A549 (cell line): Measurements from ENCODE around the gene LRP1. TPM values are rescaled to one million over a fixed set of nuclear protein-coding genes. Genes with fewer than 3 reads are reported as not detected.

ENCODE experiments used
- ATAC-seq, 2 experiments: fragments of 200-7000 bp in 1 of 2; fragments of >200 bp in 1 of 2; cut with Nextera tagmentation in 1 of 2; cut with Tn5 transposase in 1 of 2; 3 replicates each; pipeline versions ENCODE4 v1.8.0 to v1.9.1; 2018 to 2020; ENCODE audit warnings: mild to moderate bottlenecking in 1 of 2, moderate library complexity in 1 of 2
- CTCF ChIA-PET: fragments of 300-600 bp; sonication (Branson Sonifier 250); formaldehyde crosslinking; extraction: SDS; loops from one replicate; lab custom pipeline; 2021; ENCODE audit warnings: antibody characterized with exemption, inconsistent platforms; lab: Yijun Ruan, JAX
- POLR2A ChIA-PET: fragments of 350-600 bp; formaldehyde crosslinking; extraction: SDS; loops from one replicate; lab custom pipeline; 2021; ENCODE audit warnings: antibody characterized with exemption, inconsistent platforms; lab: Yijun Ruan, JAX
- DNase-seq, 2 experiments: peaks; one replicate each; pipeline versions ENCODE4 v3.0.0 to v3.0.0-alpha.2; 2011 to 2016; ENCODE audit warnings: low read depth in 1 of 2, low spot score in 1 of 2
- FAIRE-seq: peaks from 2 replicates; lab custom pipeline; 2011; peaks lifted over from hg19 to GRCh38; lab: Jason Lieb, UNC
- H3K27ac ChIP-seq, 2 experiments: fragments of >200 bp; sonication (Bioruptor Twin); formaldehyde crosslinking; 3 replicates each; pipeline ENCODE4 v1.5.1; 2016 to 2017
- H3K4me1 ChIP-seq: fragments of >200 bp; sonication (Bioruptor Twin); formaldehyde crosslinking; 3 replicates; pipeline ENCODE4 v1.6.1; 2016
- H3K4me2 ChIP-seq: fragments of >200 bp; sonication (Bioruptor Twin); formaldehyde crosslinking; 3 replicates; pipeline ENCODE4 v1.6.1; 2016
- H3K4me3 ChIP-seq: fragments of >200 bp; sonication (Bioruptor Twin); formaldehyde crosslinking; 3 replicates; pipeline ENCODE4 v1.5.1; 2016
- H3K9me3 ChIP-seq: fragments of >200 bp; sonication (Bioruptor Twin); formaldehyde crosslinking; 3 replicates; pipeline ENCODE4 v1.6.1; 2016
- CBX8 ChIP-seq: fragments of 200-600 bp; sonication (generic); IDR thresholded peaks from 2 replicates; pipeline ENCODE4 v1.6.1; 2016
- CEBPB ChIP-seq, 2 experiments: fragments of >200 bp in 1 of 2; sonication (Bioruptor Twin) in 1 of 2; formaldehyde crosslinking in 1 of 2; IDR thresholded peaks; 2 replicates each; pipeline ENCODE4 v1.6.1; 2012 to 2016
- HDAC2 ChIP-seq: fragments of 200-600 bp; sonication (generic); IDR thresholded peaks from 2 replicates; pipeline ENCODE4 v1.6.1; 2016
- HEYL ChIP-seq: fragments of 250-450 bp; sonication (Bioruptor Pico); IDR thresholded peaks from 2 replicates; pipeline ENCODE4 v1.8.0; 2021; ENCODE audit warnings: mild to moderate bottlenecking, moderate library complexity
- JUN ChIP-seq, 2 experiments: fragments of >200 bp; sonication (Bioruptor Twin); formaldehyde crosslinking; IDR thresholded peaks; 2 replicates in 1 of 2; 3 replicates in 1 of 2; pipeline ENCODE4 v1.6.1; 2016 to 2017
- JUNB ChIP-seq: fragments of >200 bp; sonication (Bioruptor Twin); formaldehyde crosslinking; IDR thresholded peaks from 2 replicates; pipeline ENCODE4 v1.6.1; 2016
- NPAS2 ChIP-seq: fragments of 250-450 bp; sonication (Bioruptor Pico); IDR thresholded peaks from 2 replicates; pipeline ENCODE4 v1.8.0; 2022; ENCODE audit warnings: mild to moderate bottlenecking, moderate library complexity, borderline replicate concordance
- PHF8 ChIP-seq: fragments of 200-600 bp; sonication (generic); IDR thresholded peaks from 2 replicates; pipeline ENCODE4 v1.6.1; 2016; ENCODE audit warnings: low read depth, mild to moderate bottlenecking, antibody characterized with exemption, moderate library complexity, borderline replicate concordance
- POLR2AphosphoS2 ChIP-seq: conservative IDR thresholded peaks from 2 replicates; pipeline ENCODE4 v1.6.1; 2012; ENCODE audit warnings: low read length, improper control_type of control experiment, inconsistent platforms
- RAD21 ChIP-seq, 2 experiments: fragments of >200 bp in 1 of 2; sonication (Bioruptor Twin) in 1 of 2; formaldehyde crosslinking in 1 of 2; IDR thresholded peaks in 1 of 2; conservative IDR thresholded peaks in 1 of 2; 2 replicates in 1 of 2; 3 replicates in 1 of 2; pipeline ENCODE4 v1.6.1; 2012 to 2018; ENCODE audit warnings: inconsistent platforms in 1 of 2
- SMC3 ChIP-seq: fragments of >200 bp; sonication (Bioruptor Twin); formaldehyde crosslinking; IDR thresholded peaks from 3 replicates; pipeline ENCODE4 v1.6.1; 2018; ENCODE audit warnings: inconsistent platforms
- WGBS: methylation state at CpG from one replicate; pipeline ENCODE4 v1.1.6; 2017; ENCODE audit errors: missing lambda C conversion rate; 5-methylcytosine and 5-hydroxymethylcytosine counted together
- polyA plus RNA-seq, 4 experiments: library from polyadenylated mRNA; depleted of rRNA in 3 of 4; stranded (reverse); fragments of >200 nt; fragmentation: RNase III in 1 of 4; extraction: RNeasy Plus Mini Kit Qiagen cat#74134 plus additional on column Dnase treatment in 1 of 4; gene quantifications; 2 replicates in 3 of 4; 3 replicates in 1 of 4; pipeline ENCODE4 v1.2.3, GENCODE V29; 2011 to 2017
- TF ChIP-seq, protein P1 (sequence below): fragments of >200 bp; sonication (Bioruptor Twin); formaldehyde crosslinking; IDR thresholded peaks from 3 replicates; pipeline ENCODE4 v1.5.1; 2016
- TF ChIP-seq, protein P2 (sequence below): IDR thresholded peaks from 2 replicates; pipeline ENCODE4 v1.6.1; 2012
- TF ChIP-seq, protein P3 (sequence below): fragments of 250-450 bp; sonication (Bioruptor Pico); IDR thresholded peaks from 2 replicates; pipeline ENCODE4 v1.5.0; 2020; ENCODE audit warnings: low read depth, mild to moderate bottlenecking, moderate library complexity

LRP1 gene
- polyA plus RNA-seq, 2 of the 4 experiments (the other 2 are of a cell fraction), result 5.6 to 9.4 TPM

DNA sequence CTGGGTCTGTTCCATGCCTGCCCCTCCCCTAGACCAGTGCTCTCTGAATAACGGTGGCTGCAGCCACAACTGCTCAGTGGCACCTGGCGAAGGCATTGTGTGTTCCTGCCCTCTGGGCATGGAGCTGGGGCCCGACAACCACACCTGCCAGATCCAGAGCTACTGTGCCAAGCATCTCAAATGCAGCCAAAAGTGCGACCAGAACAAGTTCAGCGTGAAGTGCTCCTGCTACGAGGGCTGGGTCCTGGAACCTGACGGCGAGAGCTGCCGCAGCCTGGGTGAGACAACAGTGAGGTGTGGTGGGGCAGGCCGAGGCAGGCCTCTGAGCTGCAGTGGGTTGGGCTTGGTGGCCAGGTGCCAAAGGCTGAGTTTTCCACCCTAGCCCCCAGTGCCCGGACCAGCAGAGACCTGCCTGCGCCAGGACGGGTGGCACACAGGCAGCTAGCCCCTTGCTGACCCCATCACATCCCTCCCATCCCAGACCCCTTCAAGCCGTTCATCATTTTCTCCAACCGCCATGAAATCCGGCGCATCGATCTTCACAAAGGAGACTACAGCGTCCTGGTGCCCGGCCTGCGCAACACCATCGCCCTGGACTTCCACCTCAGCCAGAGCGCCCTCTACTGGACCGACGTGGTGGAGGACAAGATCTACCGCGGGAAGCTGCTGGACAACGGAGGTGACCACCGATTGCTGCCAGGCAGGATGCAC, 47.3 kb downstream of the LRP1 start:
- Histone ChIP-seq H3K4me3 (no peak overlapping the region), H3K9me3 (no peaks in the 10 kb centered on the region), H3K27ac (peak overlapping the region; percentile 28 to 64; a peak in 3 of 6 replicates), H3K4me1 (peaks cover 16% of the 10 kb centered on the region; the same call in 2 of the 3 replicates), H3K4me2 (peak overlapping the region; percentile 62)
- WGBS, result 43% methylated on average over 29 of the region's 29 CpGs
- TF ChIP-seq CEBPB (IDR thresholded peaks at IDR 0.05) (peak in 1 of 2 experiments; percentile 61; a peak in 2 of 4 replicates), PHF8 (no peak), JUN (IDR thresholded peaks at IDR 0.05) (no peak), RAD21 (conservative IDR thresholded peaks at IDR 0.05 in 1 of 2, IDR thresholded peaks at IDR 0.05 in 1 of 2) (peak; percentile 72 to 75), SMC3 (peak; percentile 81)
- TF ChIP-seq, protein P1, sequence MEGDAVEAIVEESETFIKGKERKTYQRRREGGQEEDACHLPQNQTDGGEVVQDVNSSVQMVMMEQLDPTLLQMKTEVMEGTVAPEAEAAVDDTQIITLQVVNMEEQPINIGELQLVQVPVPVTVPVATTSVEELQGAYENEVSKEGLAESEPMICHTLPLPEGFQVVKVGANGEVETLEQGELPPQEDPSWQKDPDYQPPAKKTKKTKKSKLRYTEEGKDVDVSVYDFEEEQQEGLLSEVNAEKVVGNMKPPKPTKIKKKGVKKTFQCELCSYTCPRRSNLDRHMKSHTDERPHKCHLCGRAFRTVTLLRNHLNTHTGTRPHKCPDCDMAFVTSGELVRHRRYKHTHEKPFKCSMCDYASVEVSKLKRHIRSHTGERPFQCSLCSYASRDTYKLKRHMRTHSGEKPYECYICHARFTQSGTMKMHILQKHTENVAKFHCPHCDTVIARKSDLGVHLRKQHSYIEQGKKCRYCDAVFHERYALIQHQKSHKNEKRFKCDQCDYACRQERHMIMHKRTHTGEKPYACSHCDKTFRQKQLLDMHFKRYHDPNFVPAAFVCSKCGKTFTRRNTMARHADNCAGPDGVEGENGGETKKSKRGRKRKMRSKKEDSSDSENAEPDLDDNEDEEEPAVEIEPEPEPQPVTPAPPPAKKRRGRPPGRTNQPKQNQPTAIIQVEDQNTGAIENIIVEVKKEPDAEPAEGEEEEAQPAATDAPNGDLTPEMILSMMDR, result peak; percentile 83
- TF ChIP-seq, protein P2, sequence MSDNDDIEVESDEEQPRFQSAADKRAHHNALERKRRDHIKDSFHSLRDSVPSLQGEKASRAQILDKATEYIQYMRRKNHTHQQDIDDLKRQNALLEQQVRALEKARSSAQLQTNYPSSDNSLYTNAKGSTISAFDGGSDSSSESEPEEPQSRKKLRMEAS, result peak; percentile 43
- ChIA-PET CTCF (interaction anchor here (0.5 to 27.5 kb wide), 46 partner anchors 8 to 490 kb away, joined by 3 to 1152 read pairs (median 4); partner anchors contain the start of genes LRP1, LRP1-AS, MYO1A and NAB2), POLR2A (interaction anchor here (2.7 kb wide), 1 partner anchor 48 kb away, joined by 16 read pairs; the partner anchor contains the start of gene LRP1)
- no peak for FAIRE-seq
- ATAC-seq, result peak; percentile 67 to 90
- peak; percentile 79 to 88 for DNase-seq

DNA sequence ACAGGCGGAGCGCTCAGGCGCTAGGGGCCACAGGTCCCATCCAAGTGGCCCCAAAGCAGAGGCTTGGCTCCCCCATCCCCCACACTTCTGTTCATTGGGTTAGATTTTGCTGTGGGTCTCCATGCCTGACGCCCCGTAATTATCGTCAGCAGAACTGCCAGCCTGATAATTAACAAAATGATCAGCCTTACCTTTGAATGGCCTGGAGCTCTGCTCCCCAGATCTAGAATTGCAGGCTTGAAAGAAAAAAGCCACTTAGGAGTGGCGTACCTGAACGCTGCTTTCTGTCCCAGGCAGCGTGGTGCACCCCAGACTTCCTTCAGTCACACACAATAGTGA, 47.8 kb downstream of the LRP1 start:
- ATAC-seq, result no peak
- TF ChIP-seq, protein P3, sequence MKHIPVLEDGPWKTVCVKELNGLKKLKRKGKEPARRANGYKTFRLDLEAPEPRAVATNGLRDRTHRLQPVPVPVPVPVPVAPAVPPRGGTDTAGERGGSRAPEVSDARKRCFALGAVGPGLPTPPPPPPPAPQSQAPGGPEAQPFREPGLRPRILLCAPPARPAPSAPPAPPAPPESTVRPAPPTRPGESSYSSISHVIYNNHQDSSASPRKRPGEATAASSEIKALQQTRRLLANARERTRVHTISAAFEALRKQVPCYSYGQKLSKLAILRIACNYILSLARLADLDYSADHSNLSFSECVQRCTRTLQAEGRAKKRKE (CRISPR knock-in tag), result no peak
- TF ChIP-seq HEYL, result no peak
- TF ChIP-seq, protein P1, result peak; percentile 13; the same call in 1 of the 3 replicates
- no peak for TF ChIP-seq CBX8
- TF ChIP-seq NPAS2 (CRISPR knock-in tag), result no peak
- no peak for TF ChIP-seq POLR2AphosphoS2
- Histone ChIP-seq H3K4me2 (peak overlapping the region; percentile 62; the same call in 2 of the 3 replicates), H3K4me3 (no peak overlapping the region), H3K27ac (no peak overlapping the region), H3K9me3 (no peaks in the 10 kb centered on the region), H3K4me1 (peaks cover 16% of the 10 kb centered on the region; the same call in 2 of the 3 replicates)
- CTCF ChIA-PET, result interaction anchor here (0.5 to 27.5 kb wide), 45 partner anchors 8 to 491 kb away, joined by 3 to 1152 read pairs (median 4); partner anchors contain the start of genes LRP1, LRP1-AS, MYO1A and NAB2
- no peak for DNase-seq
- 63% methylated on average over 9 of the region's 9 CpGs for WGBS
- FAIRE-seq, result no peak
- POLR2A ChIA-PET, result interaction anchor here (2.7 kb wide), 1 partner anchor 49 kb away, joined by 16 read pairs; the partner anchor contains the start of gene LRP1

DNA sequence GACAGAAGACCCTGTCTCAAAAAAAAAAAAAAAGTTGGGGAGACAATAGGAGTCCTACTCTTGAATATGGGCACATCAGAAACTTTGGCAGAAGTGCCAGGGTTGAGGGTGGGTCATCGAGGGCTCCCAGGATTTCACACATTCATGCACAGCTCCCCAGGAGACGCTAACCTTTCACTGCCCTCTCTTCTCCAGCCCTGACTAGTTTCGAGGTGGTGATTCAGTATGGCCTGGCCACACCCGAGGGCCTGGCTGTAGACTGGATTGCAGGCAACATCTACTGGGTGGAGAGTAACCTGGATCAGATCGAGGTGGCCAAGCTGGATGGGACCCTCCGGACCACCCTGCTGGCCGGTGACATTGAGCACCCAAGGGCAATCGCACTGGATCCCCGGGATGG, 48.6 kb downstream of the LRP1 start:
- ChIA-PET CTCF (interaction anchor here (0.7 to 27.5 kb wide), 20 partner anchors 8 to 169 kb away, joined by 3 to 1152 read pairs (median 8); partner anchors contain the start of genes LRP1, LRP1-AS, NAB2 and STAT6), POLR2A (interaction anchor here (2.7 kb wide), 1 partner anchor 49 kb away, joined by 16 read pairs; the partner anchor contains the start of gene LRP1)
- no peak overlapping the region for H3K4me3 ChIP-seq
- ATAC-seq, result 0 out of 6 replicates have a peak, but pooled peaks of 1 of the 2 experiments have one; percentile 9
- H3K4me2 ChIP-seq, result no peak overlapping the region
- FAIRE-seq, result no peak
- H3K27ac ChIP-seq, result 0 out of 6 replicates have a peak overlapping the region, but pooled peaks of 1 of the 2 experiments have one; percentile 7
- WGBS, result 63% methylated on average over 9 of the region's 9 CpGs
- H3K9me3 ChIP-seq, result no peaks in the 10 kb centered on the region
- no peak for DNase-seq
- peaks cover 16% of the 10 kb centered on the region; the same call in 2 of the 3 replicates for H3K4me1 ChIP-seq
- TF ChIP-seq HDAC2 (no peak), JUNB (no peak), HEYL (no peak), PHF8 (no peak)
- TF ChIP-seq, protein P3 (CRISPR knock-in tag), result no peak
- TF ChIP-seq, protein P2, result no peak
